Measurements from ENCODE around the gene PTPA. TPM values are rescaled to one million over a fixed set of nuclear protein-coding genes. Genes with fewer than 3 reads are reported as not detected.

PTPA gene
- total and polyA plus RNA-seq, 2 donors (not counting 1 experiment from before 2014, with no cell fraction given), result 190 to 203 TPM

- peak overlapping the region; percentile 81 for H2AFZ ChIP-seq (ENCODE audit: low read length)
- H3K9ac ChIP-seq (ENCODE audit: insufficient read depth, low read length), result peak overlapping the region; percentile 59
- peak overlapping the region; percentile 77 for H3K4me2 ChIP-seq (ENCODE audit: extremely low read depth, insufficient read depth, low read length)
These were observed 86.7 kb downstream of the PTPA start for GRCh38 chr9:129197978-129198318.

More at GRCh38 chr9:129197978-129198318, 86.7 kb downstream of the PTPA start:
- Histone ChIP-seq H3K79me2 (ENCODE audit: control insufficient read depth, insufficient read depth, low read length) (no peaks in the 10 kb centered on the region), H3K36me3 (ENCODE audit: control insufficient read depth, insufficient read depth, low read length) (no peaks in the 10 kb centered on the region), H3K27ac (ENCODE audit: insufficient read depth, low read length) (peak overlapping the region; percentile 79), H3K27me3 (ENCODE audit: control insufficient read depth, insufficient read depth, low read length) (peaks cover 3% of the 10 kb centered on the region), H3K9me3 (ENCODE audit: control insufficient read depth, insufficient read depth, low read depth, low read length) (no peaks in the 10 kb centered on the region), H3K4me3 (replicated peaks in 1 of 4; ENCODE audit: control extremely low read depth in 1 of 4, insufficient read depth in 1 of 4, low read depth in 3 of 4, low read length in 4 of 4) (peak overlapping the region in 1 of 4 experiments; percentile 14), H4K20me1 (ENCODE audit: control insufficient read depth, extremely low read depth, insufficient read depth, low read length) (no peaks in the 10 kb centered on the region), H3K4me1 (ENCODE audit: control insufficient read depth, extremely low read depth, insufficient read depth, low read length) (peaks cover 10% of the 10 kb centered on the region)
- DNase-seq (ENCODE audit: low read depth in 2 of 2), result no peak
- TF ChIP-seq CTCF (conservative IDR thresholded peaks at IDR 0.05 in 1 of 2, IDR thresholded peaks at IDR 0.05 in 1 of 2; ENCODE audit: low read depth in 1 of 2, low read length in 2 of 2), result no peak

Other genes starting within 250 kb of the PTPA start
- gene KYAT1, start 229.5 kb upstream of the PTPA start, total RNA-seq, result 7.4 and 12.4 TPM in 2 replicates
- 4.7 and 6.2 TPM in 2 replicates for gene KYAT1, start 229.5 kb upstream of the PTPA start, polyA plus RNA-seq
- 26.1 and 28.5 TPM in 2 replicates for gene LRRC8A, start 229.3 kb upstream of the PTPA start, total RNA-seq
- gene LRRC8A, start 229.3 kb upstream of the PTPA start, polyA plus RNA-seq, result 35.4 and 45.0 TPM in 2 replicates
- gene PHYHD1, start 190.4 kb upstream of the PTPA start, total RNA-seq, result 12.3 and 20.0 TPM in 2 replicates
- 9.8 and 17.7 TPM in 2 replicates for gene PHYHD1, start 190.4 kb upstream of the PTPA start, polyA plus RNA-seq
- 24.9 and 29.9 TPM in 2 replicates for gene DOLK, start 163.8 kb upstream of the PTPA start, total RNA-seq
- gene DOLK, start 163.8 kb upstream of the PTPA start, polyA plus RNA-seq, result 31.4 and 37.5 TPM in 2 replicates
- gene NUP188, start 163.7 kb upstream of the PTPA start, total RNA-seq, result 28.5 and 31.4 TPM in 2 replicates
- 28.8 and 65.8 TPM in 2 replicates for gene NUP188, start 163.7 kb upstream of the PTPA start, polyA plus RNA-seq
- gene SH3GLB2, start 83.1 kb upstream of the PTPA start, total RNA-seq, result 27.5 and 42.3 TPM in 2 replicates
- 27.3 and 38.7 TPM in 2 replicates for gene SH3GLB2, start 83.1 kb upstream of the PTPA start, polyA plus RNA-seq
- 20.8 and 23.3 TPM in 2 replicates for gene MIGA2, start 74.8 kb upstream of the PTPA start, total RNA-seq
- 9.8 and 11.4 TPM in 2 replicates for gene MIGA2, start 74.8 kb upstream of the PTPA start, polyA plus RNA-seq
- 4.9 and 7.4 TPM in 2 replicates for gene DOLPP1, start 30.3 kb upstream of the PTPA start, total RNA-seq
- gene DOLPP1, start 30.3 kb upstream of the PTPA start, polyA plus RNA-seq, result 9.7 and 12.2 TPM in 2 replicates
- 33.6 and 45.1 TPM in 2 replicates for gene CRAT, start 622 bp upstream of the PTPA start, total RNA-seq
- gene CRAT, start 622 bp upstream of the PTPA start, polyA plus RNA-seq, result 34.0 and 37.4 TPM in 2 replicates
- gene IER5L, start 66.8 kb downstream of the PTPA start, total RNA-seq, result 71.5 and 97.3 TPM in 2 replicates
- 4.1 and 9.2 TPM in 2 replicates for gene IER5L, start 66.8 kb downstream of the PTPA start, polyA plus RNA-seq